Thoracic aorta (tissue), 2 donors: ENCODE measurements around the gene TUBG2. TPM values are rescaled to one million over a fixed set of nuclear protein-coding genes. Genes with fewer than 3 reads are reported as not detected.

Experiments used
- ATAC-seq: fragments of 150-250 bp; one replicate; pipeline ENCODE4 v1.8.0; 2017; ENCODE audit warnings: low read depth; ENCODE audit not compliant: insufficient number of reproducible peaks, low FRiP score
- DNase-seq: peaks from one replicate; pipeline ENCODE4 v3.0.0-alpha.2; 2020; ENCODE audit warnings: low spot score
- H3K27ac ChIP-seq, 2 donors: fragments of 200-600 bp; sonication (generic); 1 replicate in 1 of 2; 2 replicates in 1 of 2; pipeline ENCODE4 v1.5.1; 2016; ENCODE audit warnings: mild to moderate bottlenecking in 2 of 2, moderate library complexity in 2 of 2
- H3K27me3 ChIP-seq: fragments of 200-600 bp; sonication (generic); replicated peaks from 2 replicates; pipeline ENCODE4 v1.6.0; 2016; ENCODE audit warnings: mild to moderate bottlenecking; ENCODE audit not compliant: insufficient read depth
- H3K36me3 ChIP-seq: fragments of 200-600 bp; sonication (generic); one replicate; pipeline ENCODE4 v1.5.1; 2016
- H3K4me1 ChIP-seq, 2 donors: fragments of 200-600 bp; sonication (generic); 1 replicate in 1 of 2; 2 replicates in 1 of 2; pipeline versions ENCODE4 v1.5.1 to v1.6.0; 2016; ENCODE audit warnings: low read depth in 2 of 2, mild to moderate bottlenecking in 1 of 2; ENCODE audit not compliant: control insufficient read depth in 1 of 2
- H3K4me3 ChIP-seq: fragments of 200-600 bp; sonication (generic); 2 replicates; pipeline ENCODE4 v1.5.1; 2016; ENCODE audit warnings: mild to moderate bottlenecking
- H3K9me3 ChIP-seq: fragments of 200-600 bp; sonication (generic); 2 replicates; pipeline ENCODE4 v1.5.1; 2016
- CTCF ChIP-seq: fragments of 200-600 bp; sonication (generic); IDR thresholded peaks from one replicate; pipeline ENCODE4 v1.5.1; 2019; ENCODE audit warnings: antibody characterized with exemption
- total RNA-seq, 2 donors: library from RNA; depleted of rRNA; stranded (reverse); fragments of >200 nt; gene quantifications; one replicate each; pipeline versions ENCODE4 v1.1.0 to v1.2.3, GENCODE V29; 2016

TUBG2 gene
- total RNA-seq, 2 donors from 2014 or later, result 47.2 to 49.0 TPM

- peaks cover 8% of the 10 kb centered on the region for H3K36me3 ChIP-seq
- H3K4me3 ChIP-seq, result no peak overlapping the region
- no peaks in the 10 kb centered on the region for H3K9me3 ChIP-seq
- no peak overlapping the region for H3K27ac ChIP-seq
- DNase-seq (no peak), ATAC-seq (no peak)
- TF ChIP-seq CTCF, result no peak
- no peaks in the 10 kb centered on the region for H3K27me3 ChIP-seq
- H3K4me1 ChIP-seq, result no peaks in the 10 kb centered on the region
Observed at GRCh38 chr17:42690596-42690995, 31.5 kb downstream of the TUBG2 start.

- Histone ChIP-seq H3K27ac (no peak overlapping the region), H3K27me3 (no peaks in the 10 kb centered on the region), H3K4me1 (no peaks in the 10 kb centered on the region), H3K4me3 (no peak overlapping the region), H3K9me3 (no peaks in the 10 kb centered on the region), H3K36me3 (peaks cover 13% of the 10 kb centered on the region)
- DNase-seq, result no peak
- TF ChIP-seq CTCF, result no peak
- no peak for ATAC-seq
Observed at GRCh38 chr17:42691021-42691545, 32.0 kb downstream of the TUBG2 start.

DNA sequence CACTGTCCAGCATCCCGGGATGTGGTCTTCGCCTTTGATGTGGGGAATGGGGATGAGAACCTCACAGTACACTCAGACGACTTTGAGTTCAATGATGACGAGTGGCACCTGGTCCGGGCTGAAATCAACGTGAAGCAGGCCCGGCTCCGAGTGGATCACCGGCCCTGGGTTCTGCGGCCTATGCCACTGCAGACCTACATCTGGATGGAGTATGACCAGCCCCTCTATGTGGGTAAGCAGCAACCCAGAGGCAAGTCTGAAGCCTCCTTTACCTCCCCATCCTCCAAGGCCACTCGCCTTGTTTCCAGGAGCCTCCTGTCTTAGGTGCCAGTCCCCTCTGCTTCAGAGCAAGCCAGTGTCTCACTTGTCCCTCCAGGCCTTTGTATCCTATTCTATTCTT is 33.4 kb downstream of the TUBG2 start:
- Histone ChIP-seq H3K4me3 (no peak overlapping the region), H3K4me1 (no peaks in the 10 kb centered on the region), H3K9me3 (no peaks in the 10 kb centered on the region), H3K27me3 (no peaks in the 10 kb centered on the region), H3K36me3 (peaks cover 20% of the 10 kb centered on the region), H3K27ac (no peak overlapping the region)
- ATAC-seq (no peak), DNase-seq (no peak)
- no peak for TF ChIP-seq CTCF

DNA sequence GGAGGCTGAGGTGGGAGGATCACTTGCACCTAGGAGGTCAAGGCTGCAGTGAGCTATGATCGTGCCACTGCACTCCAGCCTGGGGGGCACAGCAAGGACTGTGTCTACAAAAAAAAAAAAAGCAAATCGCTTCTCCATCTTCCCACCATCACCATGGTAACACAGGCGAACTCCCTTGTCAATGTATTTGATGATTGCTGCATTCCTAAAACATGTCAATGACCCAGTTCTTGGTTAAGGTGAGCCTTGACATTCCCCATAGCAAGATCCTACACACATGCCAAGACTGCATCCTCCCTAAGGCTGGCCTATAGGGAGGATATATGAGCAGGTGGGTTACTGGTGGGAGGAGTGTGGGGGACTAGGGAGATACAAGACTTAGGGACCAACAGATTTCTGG is 35.4 kb downstream of the TUBG2 start:
- DNase-seq (no peak), ATAC-seq (no peak)
- no peak for TF ChIP-seq CTCF
- Histone ChIP-seq H3K36me3 (peaks cover 24% of the 10 kb centered on the region), H3K9me3 (no peaks in the 10 kb centered on the region), H3K27ac (no peak overlapping the region), H3K27me3 (no peaks in the 10 kb centered on the region), H3K4me1 (no peaks in the 10 kb centered on the region), H3K4me3 (no peak overlapping the region)

- no peak for ATAC-seq
Observed at GRCh38 chr17:42695500-42695899, 36.4 kb downstream of the TUBG2 start.

More at GRCh38 chr17:42695500-42695899, 36.4 kb downstream of the TUBG2 start:
- Histone ChIP-seq H3K27me3 (no peaks in the 10 kb centered on the region), H3K27ac (no peak overlapping the region), H3K4me3 (no peak overlapping the region), H3K9me3 (no peaks in the 10 kb centered on the region), H3K36me3 (peaks cover 24% of the 10 kb centered on the region), H3K4me1 (no peaks in the 10 kb centered on the region)
- TF ChIP-seq CTCF, result no peak
- no peak for DNase-seq
